GM18867 (cell line): ENCODE data around the gene GNB5.
"Not testable (repeated sequence)": the region's sequence is repeated elsewhere in the genome, so short reads cannot be mapped to it uniquely, and the experiment has no call there.

ENCODE experiments used
- ATAC-seq: cut with Tn5 transposase; IDR thresholded peaks from one replicate; pipeline ENCODE4 v1.9.1; 2021; ENCODE audit warnings: mild to moderate bottlenecking, moderate library complexity; ENCODE audit not compliant: unreplicated experiment

Gene GNB5

GRCh38 chr15:52171807-52172206, 19.4 kb downstream of the GNB5 start:
- no peak for ATAC-seq

- no peak for ATAC-seq
These were observed 19.8 kb downstream of the GNB5 start for GRCh38 chr15:52171386-52171785.

GRCh38 chr15:52170199-52170598, 21.0 kb downstream of the GNB5 start:
- not testable (repeated sequence) for ATAC-seq

- ATAC-seq = not testable (repeated sequence)
These were observed 25.6 kb downstream of the GNB5 start for GRCh38 chr15:52165494-52166131.

GRCh38 chr15:52164631-52165265, 26.4 kb downstream of the GNB5 start:
- ATAC-seq = no peak

- no peak for ATAC-seq
These were observed 27.6 kb downstream of the GNB5 start for GRCh38 chr15:52163321-52164190.

- no peak for ATAC-seq
These were observed 28.3 kb downstream of the GNB5 start for GRCh38 chr15:52162876-52163275.

- no peak for ATAC-seq
These were observed 28.9 kb downstream of the GNB5 start for GRCh38 chr15:52162260-52162659.

- no peak for ATAC-seq
These were observed 29.7 kb downstream of the GNB5 start for GRCh38 chr15:52161406-52161966.

- ATAC-seq = no peak
These were observed 31.5 kb downstream of the GNB5 start for GRCh38 chr15:52159645-52160044.

- no peak for ATAC-seq
These were observed 33.0 kb downstream of the GNB5 start for GRCh38 chr15:52158084-52158765.

GRCh38 chr15:52155878-52156277, 35.3 kb downstream of the GNB5 start:
- no peak for ATAC-seq

GRCh38 chr15:52154896-52155865, 36.0 kb downstream of the GNB5 start:
- ATAC-seq = no peak

- no peak for ATAC-seq
These were observed 37.0 kb downstream of the GNB5 start for GRCh38 chr15:52153900-52154895.

GRCh38 chr15:52151353-52151752, 39.8 kb downstream of the GNB5 start:
- no peak for ATAC-seq

GRCh38 chr15:52150871-52151270, 40.3 kb downstream of the GNB5 start:
- ATAC-seq = no peak

- no peak for ATAC-seq
These were observed 41.0 kb downstream of the GNB5 start for GRCh38 chr15:52150043-52150825.

- no peak for ATAC-seq
These were observed 42.8 kb downstream of the GNB5 start for GRCh38 chr15:52148403-52148802.
